ENCODE data around the gene NDST1.
A peak's percentile ranks its signal among the peaks of the same experiment; 100 is the strongest.

Gene NDST1

GRCh38 chr5:150525781-150526180 is 17.9 kb downstream of the NDST1 start:
- DNase-seq = no peak

- no peak for DNase-seq
These were observed 19.1 kb downstream of the NDST1 start for GRCh38 chr5:150527038-150527437.

GRCh38 chr5:150527808-150528207 is 19.9 kb downstream of the NDST1 start:
- DNase-seq = no peak

- no peak for DNase-seq
These were observed 21.1 kb downstream of the NDST1 start for GRCh38 chr5:150528924-150529546.

- DNase-seq = no peak
These were observed 21.6 kb downstream of the NDST1 start for GRCh38 chr5:150529555-150529954.

GRCh38 chr5:150530423-150530822 is 22.5 kb downstream of the NDST1 start:
- no peak for DNase-seq

- no peak for DNase-seq
These were observed 23.1 kb downstream of the NDST1 start for GRCh38 chr5:150530951-150531588.

- DNase-seq = no peak
These were observed 23.8 kb downstream of the NDST1 start for GRCh38 chr5:150531686-150532085.

- DNase-seq = no peak
These were observed 24.2 kb downstream of the NDST1 start for GRCh38 chr5:150532151-150532550.

- no peak for DNase-seq
These were observed 25.1 kb downstream of the NDST1 start for GRCh38 chr5:150532996-150533395.

GRCh38 chr5:150534811-150535210 is 26.9 kb downstream of the NDST1 start:
- DNase-seq = no peak

GRCh38 chr5:150535611-150536010 is 27.7 kb downstream of the NDST1 start:
- no peak for DNase-seq

- DNase-seq = no peak
These were observed 30.3 kb downstream of the NDST1 start for GRCh38 chr5:150538007-150538917.

- DNase-seq = no peak
These were observed 31.3 kb downstream of the NDST1 start for GRCh38 chr5:150539206-150539605.

GRCh38 chr5:150540042-150540441 is 32.1 kb downstream of the NDST1 start:
- DNase-seq = no peak

- DNase-seq = no peak
These were observed 32.9 kb downstream of the NDST1 start for GRCh38 chr5:150540615-150541396.

GRCh38 chr5:150541397-150541675 is 33.4 kb downstream of the NDST1 start:
- no peak for DNase-seq

GRCh38 chr5:150541895-150542294 is 34.0 kb downstream of the NDST1 start:
- no peak for DNase-seq

GRCh38 chr5:150542933-150543445 is 35.1 kb downstream of the NDST1 start:
- no peak for DNase-seq

GRCh38 chr5:150544611-150545219 is 36.8 kb downstream of the NDST1 start:
- DNase-seq = peak; percentile 83

GRCh38 chr5:150545246-150545645 is 37.3 kb downstream of the NDST1 start:
- DNase-seq = no peak

GRCh38 chr5:150548123-150548522 is 40.2 kb downstream of the NDST1 start:
- DNase-seq = no peak

GRCh38 chr5:150549735-150550134 is 41.8 kb downstream of the NDST1 start:
- DNase-seq = no peak

Data from activated T-cell treated with anti-CD3 and anti-CD28 coated beads, Interleukin-2, amount 50 U/mL, for 48 hours (primary cell).